GM12878 (cell line): Measurements from ENCODE around the gene GIMAP6.

Experiments used
- BACH1 ChIP-seq: fragments of 450-650 bp; IDR thresholded peaks from 2 replicates; pipeline ENCODE4 v1.6.1; 2017; ENCODE audit warnings: mild to moderate bottlenecking, borderline replicate concordance
- CEBPB ChIP-seq, 2 experiments: fragments of 150-350 bp in 1 of 2; IDR thresholded peaks; 2 replicates each; pipeline ENCODE4 v1.6.1; 2012 to 2014; ENCODE audit warnings: low read depth in 2 of 2, low read length in 2 of 2, borderline replicate concordance in 1 of 2, inconsistent platforms in 1 of 2
- CTCF ChIP-seq, 3 experiments: IDR thresholded peaks in 2 of 3; conservative IDR thresholded peaks in 1 of 3; 2 replicates each; pipeline ENCODE4 v1.5.1; 2011; ENCODE audit warnings: low read depth in 3 of 3, low read length in 3 of 3, mild to moderate bottlenecking in 3 of 3, control low read depth in 2 of 3, moderate library complexity in 2 of 3, inconsistent platforms in 1 of 3, mixed read lengths in 1 of 3; ENCODE audit not compliant: control insufficient read depth in 2 of 3, insufficient read depth in 1 of 3; ENCODE audit errors: extremely low read depth in 1 of 3
- EP300 ChIP-seq, 2 experiments: fragments of 150-350 bp in 1 of 2; IDR thresholded peaks; 2 replicates each; pipeline ENCODE4 v1.6.1; 2011 to 2012; ENCODE audit warnings: low read depth in 2 of 2, low read length in 2 of 2, borderline replicate concordance in 1 of 2, improper control_type of control experiment in 1 of 2, inconsistent platforms in 1 of 2; ENCODE audit not compliant: control insufficient read depth in 1 of 2
- GABPA ChIP-seq: IDR thresholded peaks from 2 replicates; pipeline ENCODE4 v1.6.1; 2014; ENCODE audit warnings: antibody characterized with exemption, low read depth, mild to moderate bottlenecking, inconsistent platforms
- JUNB ChIP-seq: IDR thresholded peaks from 2 replicates; pipeline ENCODE4 v1.6.1; 2016; ENCODE audit warnings: antibody characterized with exemption, mild to moderate bottlenecking
- NBN ChIP-seq: fragments of 450-650 bp; IDR thresholded peaks from 2 replicates; pipeline ENCODE4 v1.6.1; 2016
- POLR2A ChIP-seq: IDR thresholded peaks from 2 replicates; pipeline ENCODE4 v1.6.1; 2011; ENCODE audit warnings: low read depth, mild to moderate bottlenecking, low read length
- ZZZ3 ChIP-seq: IDR thresholded peaks from 2 replicates; pipeline ENCODE4 v1.6.1; 2011; ENCODE audit warnings: low read depth; ENCODE audit not compliant: control insufficient read depth, insufficient read length

DNA sequence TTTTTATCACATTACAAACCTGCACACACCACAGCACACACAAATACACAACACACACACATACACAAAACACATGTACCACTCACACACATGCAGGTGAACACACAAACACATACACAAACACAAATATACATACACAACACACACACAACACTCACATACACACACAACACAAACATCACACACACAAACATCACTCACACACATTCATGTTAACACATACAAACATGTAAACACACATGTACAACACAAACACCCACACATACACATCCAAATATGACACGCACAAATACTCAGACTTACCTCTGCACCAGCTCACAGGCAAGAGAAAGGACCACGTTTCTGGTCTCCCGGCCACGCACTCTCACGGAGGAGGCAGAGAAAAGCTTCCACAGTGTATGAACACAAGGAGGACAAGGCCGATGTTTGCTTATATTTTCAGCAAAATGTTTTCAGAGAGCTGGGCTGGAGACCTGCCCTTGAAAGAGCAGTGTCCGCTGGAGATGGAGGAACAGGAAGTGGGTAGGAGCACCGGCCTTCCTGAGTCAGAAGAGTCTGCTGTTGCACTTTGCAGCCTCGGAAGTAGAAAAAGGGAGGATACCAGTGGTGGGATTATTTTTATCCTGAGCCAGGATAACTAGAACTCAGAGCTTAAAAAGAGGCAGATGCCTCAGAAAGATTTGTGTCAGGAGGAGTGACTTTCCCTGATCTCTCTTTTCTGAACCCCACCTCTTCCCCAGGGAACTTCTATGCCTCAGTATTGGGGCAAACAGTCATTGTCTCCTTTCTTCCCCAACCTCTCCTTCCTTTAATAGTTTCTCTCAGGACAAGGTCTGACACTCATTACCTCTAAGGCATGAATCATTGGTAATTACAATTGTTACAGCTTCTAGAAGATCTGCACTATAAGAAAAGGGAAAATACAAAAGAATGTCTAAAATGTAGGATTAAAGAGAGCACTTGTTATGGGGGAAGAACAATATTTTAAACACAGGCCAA, at the start of gene GIMAP6:
- TF ChIP-seq CTCF (IDR thresholded peaks at IDR 0.05 in 2 of 3, conservative IDR thresholded peaks at IDR 0.05 in 1 of 3; ENCODE audit: control insufficient read depth in 2 of 3, extremely low read depth in 1 of 3, insufficient read depth in 1 of 3, low read depth in 3 of 3, low read length in 3 of 3) (no peak), POLR2A (peak; percentile 57; the same call in 1 of the 2 replicates), JUNB (no peak), GABPA (peak; percentile 71), CEBPB (IDR thresholded peaks at IDR 0.05; ENCODE audit: borderline replicate concordance in 1 of 2, low read depth in 2 of 2, low read length in 2 of 2) (no peak), NBN (peak; percentile 94), BACH1 (no peak), ZZZ3 (no peak), EP300 (IDR thresholded peaks at IDR 0.05; ENCODE audit: borderline replicate concordance in 1 of 2, control insufficient read depth in 1 of 2, low read depth in 2 of 2, low read length in 2 of 2) (no peak)
